Measurements from ENCODE around the gene CRISPLD2.

GRCh38 chr16:84863481-84863814 is 43.7 kb downstream of the CRISPLD2 start:
- TF ChIP-seq CTCF (IDR thresholded peaks at IDR 0.05; ENCODE audit: poor library complexity, severe bottlenecking), result no peak
- TF ChIP-seq EP300 (conservative IDR thresholded peaks at IDR 0.05; ENCODE audit: poor library complexity, severe bottlenecking), result no peak
- no peak for TF ChIP-seq MXI1 (conservative IDR thresholded peaks at IDR 0.05; ENCODE audit: poor library complexity, severe bottlenecking)
- no peak for TF ChIP-seq EZH2 (IDR thresholded peaks at IDR 0.05; ENCODE audit: borderline replicate concordance, insufficient read depth, low read length, poor library complexity, severe bottlenecking)
- TF ChIP-seq POLR2AphosphoS5 (IDR thresholded peaks at IDR 0.05), result no peak
- no peak for TF ChIP-seq RAD21 (conservative IDR thresholded peaks at IDR 0.05)
